Smooth muscle cell of the brain vasculature (primary cell): Measurements from ENCODE around the gene KIAA1217.

ENCODE experiments used
- DNase-seq: peaks from one replicate; pipeline ENCODE4 v3.0.0-alpha.2; 2012; ENCODE audit warnings: low read depth, low spot score

KIAA1217 gene, protein sequence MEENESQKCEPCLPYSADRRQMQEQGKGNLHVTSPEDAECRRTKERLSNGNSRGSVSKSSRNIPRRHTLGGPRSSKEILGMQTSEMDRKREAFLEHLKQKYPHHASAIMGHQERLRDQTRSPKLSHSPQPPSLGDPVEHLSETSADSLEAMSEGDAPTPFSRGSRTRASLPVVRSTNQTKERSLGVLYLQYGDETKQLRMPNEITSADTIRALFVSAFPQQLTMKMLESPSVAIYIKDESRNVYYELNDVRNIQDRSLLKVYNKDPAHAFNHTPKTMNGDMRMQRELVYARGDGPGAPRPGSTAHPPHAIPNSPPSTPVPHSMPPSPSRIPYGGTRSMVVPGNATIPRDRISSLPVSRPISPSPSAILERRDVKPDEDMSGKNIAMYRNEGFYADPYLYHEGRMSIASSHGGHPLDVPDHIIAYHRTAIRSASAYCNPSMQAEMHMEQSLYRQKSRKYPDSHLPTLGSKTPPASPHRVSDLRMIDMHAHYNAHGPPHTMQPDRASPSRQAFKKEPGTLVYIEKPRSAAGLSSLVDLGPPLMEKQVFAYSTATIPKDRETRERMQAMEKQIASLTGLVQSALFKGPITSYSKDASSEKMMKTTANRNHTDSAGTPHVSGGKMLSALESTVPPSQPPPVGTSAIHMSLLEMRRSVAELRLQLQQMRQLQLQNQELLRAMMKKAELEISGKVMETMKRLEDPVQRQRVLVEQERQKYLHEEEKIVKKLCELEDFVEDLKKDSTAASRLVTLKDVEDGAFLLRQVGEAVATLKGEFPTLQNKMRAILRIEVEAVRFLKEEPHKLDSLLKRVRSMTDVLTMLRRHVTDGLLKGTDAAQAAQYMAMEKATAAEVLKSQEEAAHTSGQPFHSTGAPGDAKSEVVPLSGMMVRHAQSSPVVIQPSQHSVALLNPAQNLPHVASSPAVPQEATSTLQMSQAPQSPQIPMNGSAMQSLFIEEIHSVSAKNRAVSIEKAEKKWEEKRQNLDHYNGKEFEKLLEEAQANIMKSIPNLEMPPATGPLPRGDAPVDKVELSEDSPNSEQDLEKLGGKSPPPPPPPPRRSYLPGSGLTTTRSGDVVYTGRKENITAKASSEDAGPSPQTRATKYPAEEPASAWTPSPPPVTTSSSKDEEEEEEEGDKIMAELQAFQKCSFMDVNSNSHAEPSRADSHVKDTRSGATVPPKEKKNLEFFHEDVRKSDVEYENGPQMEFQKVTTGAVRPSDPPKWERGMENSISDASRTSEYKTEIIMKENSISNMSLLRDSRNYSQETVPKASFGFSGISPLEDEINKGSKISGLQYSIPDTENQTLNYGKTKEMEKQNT (N-terminal part only)

DNA sequence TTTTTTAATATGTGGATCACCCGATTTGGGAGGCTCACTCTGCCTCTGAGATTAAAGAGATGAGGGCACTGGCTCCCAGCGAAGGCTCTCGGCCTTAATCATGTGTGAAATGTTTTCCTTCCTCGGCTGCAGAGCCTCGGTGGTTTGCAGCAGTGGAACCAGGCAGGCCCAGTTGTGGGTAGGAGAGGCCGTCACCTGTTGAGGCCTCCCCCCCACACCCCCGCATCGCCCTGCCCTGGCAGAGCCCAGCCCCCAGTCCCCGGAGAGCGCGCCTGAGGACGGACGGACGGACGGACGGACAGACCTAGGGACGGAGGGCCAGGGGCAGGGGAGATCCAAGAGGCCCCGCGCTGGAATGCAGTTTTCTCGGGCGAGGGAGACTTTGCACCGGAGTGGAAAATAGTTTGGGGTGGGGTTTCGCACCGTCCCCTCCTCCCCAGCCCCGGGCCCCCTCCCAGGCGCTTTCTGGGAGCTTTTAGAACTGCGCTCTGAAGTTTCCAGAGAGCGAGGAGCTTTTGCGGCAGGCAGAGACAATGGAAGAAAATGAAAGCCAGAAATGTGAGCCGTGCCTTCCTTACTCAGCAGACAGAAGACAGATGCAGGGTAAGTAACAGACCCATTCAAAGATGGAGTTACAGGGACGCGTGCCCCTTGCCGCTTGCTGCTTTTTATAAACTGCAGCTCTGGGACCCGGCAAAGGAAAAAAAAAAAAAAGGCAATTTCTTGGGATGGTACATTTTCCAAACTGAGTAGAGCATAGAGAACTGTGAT is at the start of gene KIAA1217:
TSS of gene KIAA1217 (plus strand) at position 478 of the 771 bp plus-strand sequence. CDS start at position 534, 56 bp downstream.
- DNase-seq, result no peak

DNA sequence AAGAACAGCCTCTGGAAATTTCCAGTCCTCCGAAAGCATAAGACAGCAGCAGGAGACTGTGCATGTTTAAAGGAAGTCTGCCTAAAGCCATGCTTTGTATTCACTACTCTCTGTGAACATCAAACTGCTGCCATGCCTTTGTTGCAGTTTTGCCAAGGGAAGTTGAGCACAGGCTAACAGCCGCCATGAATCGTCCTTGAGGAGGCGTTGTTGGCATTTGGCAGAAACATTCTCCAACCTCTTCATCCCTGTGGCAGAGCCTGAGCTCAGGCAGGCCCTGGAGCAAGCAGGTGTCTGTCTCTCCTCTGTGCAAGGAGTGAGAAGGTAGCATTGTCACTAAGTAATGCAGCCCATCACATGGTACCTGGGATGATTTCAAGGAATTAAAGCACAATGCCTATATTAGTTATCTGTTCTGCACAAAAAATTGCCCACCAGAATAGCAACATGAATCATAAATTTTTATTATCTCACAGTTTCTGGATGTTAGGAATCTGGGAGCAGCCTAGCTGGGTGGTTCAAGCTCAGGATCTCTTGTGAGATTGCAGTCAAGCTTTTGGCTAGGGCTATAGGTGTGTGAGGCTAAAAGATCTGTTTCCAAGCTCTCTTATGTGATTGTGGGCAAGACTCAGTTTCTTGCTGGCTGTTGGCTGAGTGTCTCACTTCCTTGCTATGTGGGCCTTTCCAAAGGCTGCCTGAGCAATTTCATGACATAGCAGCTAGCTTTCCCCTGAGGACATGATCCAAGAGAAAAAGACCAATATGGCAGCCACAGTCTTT is 46.5 kb upstream of the KIAA1217 start:
- no peak for DNase-seq

DNA sequence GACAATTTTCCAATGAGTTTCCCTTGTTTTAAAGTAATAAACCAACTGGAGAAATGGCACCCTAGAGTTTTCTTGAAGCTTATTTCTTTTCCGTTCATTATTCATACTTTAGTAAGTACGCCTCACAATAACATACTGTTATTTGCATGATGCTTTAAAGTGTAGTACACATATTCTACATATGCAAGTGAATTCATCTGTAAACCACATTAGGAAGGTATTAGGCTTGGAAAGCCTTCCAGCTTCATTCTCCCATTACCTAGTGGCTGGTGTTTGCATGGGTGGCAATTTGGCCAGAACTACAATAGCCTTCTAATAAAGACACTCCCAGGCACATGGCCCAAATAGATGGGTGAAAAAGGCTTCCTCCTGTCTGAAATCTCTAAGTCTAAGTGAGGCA is 45.5 kb upstream of the KIAA1217 start:
- DNase-seq, result no peak

DNA sequence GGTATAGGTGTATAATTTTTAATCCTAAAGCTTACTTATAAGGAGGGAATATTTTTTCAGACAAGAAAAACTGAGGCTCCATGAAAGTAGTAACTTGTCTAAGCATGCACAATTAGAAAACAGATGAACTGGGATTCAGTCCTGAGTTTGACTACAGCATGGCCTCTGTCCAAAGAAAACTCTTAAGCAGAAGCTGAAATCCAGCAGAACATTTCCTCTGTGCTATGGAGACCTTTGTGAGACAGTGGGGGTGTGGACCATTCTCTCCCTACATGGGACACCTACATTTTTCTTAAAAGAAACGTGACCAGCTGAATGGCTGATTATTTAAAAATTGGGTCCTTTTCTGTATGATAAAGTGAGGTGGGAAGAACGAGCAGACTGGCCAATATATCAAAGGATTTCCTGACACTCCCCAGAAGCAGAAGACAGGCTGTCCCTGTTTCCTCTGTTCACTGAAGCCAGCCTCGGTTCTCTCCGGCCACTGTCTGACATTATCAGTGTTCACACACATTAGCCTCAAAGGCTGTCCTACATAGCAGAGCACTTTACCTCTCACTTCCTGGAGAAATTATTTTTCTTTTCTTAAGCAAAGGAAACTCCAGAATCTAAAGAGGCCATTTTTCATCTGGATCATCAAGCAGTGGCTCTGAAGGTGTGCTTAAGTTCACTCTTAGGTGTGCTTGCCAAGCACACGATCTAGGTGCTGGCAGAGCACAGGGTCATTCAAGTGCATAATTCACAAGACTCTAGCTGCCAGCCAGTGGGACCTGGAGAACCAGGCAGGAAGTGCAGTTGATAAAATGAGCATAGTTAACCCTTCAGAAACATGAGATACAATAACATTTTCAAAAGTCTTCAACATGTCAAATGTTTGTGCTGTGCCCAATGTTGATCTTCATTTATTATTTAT is 40.4 kb upstream of the KIAA1217 start:
- no peak for DNase-seq

DNA sequence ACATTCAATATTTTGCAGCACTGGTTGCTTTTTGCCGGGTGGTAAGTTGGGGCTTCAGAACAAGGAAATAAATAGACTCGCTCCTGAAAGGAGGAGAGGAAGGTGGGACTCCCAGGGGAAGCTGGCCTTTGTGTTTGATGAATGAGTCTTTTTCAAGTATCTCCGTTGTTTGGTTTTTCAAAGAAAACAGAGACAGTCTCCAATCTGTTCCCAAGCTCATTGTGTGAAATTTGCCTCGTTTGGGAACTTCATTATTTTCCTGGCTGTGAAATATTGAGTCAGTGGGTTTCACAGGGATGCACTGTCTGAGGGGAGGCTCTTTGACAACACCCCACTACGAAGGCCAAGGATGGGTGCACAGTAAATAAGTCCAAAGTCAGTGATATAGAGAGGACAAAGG is 38.7 kb upstream of the KIAA1217 start:
- DNase-seq, result no peak

DNA sequence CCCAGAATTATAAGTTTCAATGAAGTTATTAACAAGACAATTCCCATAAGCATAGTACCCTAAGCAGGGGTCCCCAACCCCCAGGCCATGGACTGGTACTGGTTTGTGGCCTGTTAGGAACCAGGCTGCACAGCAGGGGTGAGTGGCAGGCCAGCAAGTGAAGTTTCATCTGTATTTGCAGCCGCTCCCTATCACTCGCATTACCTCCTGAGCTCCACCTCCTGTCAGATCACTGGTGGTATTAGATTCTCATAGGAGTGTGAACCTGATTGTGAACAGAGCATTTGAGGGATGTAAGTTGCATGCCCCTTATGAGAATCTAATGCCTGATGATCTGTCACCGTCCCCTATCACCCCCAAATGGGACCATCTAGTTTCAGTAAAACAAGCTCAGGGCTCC is 36.0 kb upstream of the KIAA1217 start:
- no peak for DNase-seq

DNA sequence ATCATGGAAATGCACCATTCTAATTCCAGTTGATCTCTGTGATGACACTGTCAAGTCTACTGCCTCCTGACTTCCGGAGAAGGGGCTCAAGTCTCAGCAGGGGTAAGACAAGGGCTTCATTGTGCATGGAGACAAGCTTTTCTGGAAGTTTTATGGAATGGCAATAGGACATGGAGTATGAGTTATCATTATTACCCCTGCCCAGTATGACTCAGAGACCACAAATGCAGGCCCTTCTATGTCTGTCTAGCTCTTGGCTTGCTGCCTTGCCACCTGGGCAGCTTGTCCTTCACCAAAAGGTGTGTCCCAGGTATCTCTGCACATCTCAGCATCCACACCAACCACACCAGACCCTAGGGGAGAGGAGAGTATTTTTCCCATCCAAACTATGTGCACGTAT is 34.9 kb upstream of the KIAA1217 start:
- no peak for DNase-seq

DNA sequence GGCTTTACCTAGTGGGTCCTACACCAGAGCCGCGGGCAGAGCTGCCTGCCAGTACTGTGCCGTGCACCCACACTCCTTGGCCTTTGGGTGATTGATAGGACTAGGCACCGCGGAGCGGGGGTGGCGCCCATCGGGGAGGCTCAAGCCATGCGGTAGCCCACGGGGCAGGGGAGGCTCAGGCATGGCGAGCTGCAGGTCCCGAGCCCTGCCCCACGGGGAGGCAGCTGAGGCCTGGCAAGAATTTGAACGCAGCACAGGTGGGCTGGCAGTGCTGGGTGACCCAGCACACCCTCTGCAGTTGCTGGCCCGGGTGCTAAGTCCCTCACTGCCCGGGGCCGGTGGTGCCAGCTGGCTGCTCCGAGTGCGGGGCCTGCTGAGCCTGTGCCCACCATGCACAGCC is 32.3 kb upstream of the KIAA1217 start:
- DNase-seq, result no peak

DNA sequence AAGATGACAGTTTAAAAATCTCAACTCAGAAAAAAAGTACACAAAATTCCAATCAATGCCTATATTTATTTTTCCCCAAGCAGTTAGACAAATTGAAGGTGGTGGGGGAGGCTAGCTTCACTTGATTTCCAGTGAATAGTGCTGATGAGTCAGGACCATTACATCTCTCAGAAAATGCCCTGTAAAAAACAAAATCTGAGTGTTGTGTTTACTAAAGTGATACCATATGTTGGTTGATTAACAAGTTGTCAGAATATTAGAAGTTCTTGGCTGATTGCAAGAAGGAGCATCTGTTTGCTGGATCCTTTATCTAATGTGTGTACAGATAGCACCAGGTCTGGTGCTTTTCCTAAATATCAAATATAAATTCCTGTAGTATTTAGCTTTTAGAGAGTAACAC is 31.3 kb upstream of the KIAA1217 start:
- no peak for DNase-seq

DNA sequence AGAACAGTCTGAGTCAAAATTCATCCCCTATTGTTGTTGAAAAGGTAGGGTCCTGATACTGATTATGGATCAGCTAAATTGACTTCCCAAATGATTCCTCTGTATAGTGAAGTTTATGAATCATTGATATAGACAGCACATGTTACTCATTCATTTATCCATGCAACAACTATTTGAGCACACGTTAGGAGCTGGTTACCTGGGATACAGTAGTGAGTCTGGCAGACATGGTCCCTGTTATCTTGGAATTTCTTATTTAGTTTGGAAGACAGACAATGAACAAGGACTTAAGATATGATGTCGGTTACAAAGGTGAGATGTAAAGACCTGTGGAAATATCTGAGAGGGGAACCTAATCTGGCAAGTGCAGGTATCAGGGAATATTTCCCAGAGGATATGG is 28.0 kb upstream of the KIAA1217 start:
- no peak for DNase-seq

DNA sequence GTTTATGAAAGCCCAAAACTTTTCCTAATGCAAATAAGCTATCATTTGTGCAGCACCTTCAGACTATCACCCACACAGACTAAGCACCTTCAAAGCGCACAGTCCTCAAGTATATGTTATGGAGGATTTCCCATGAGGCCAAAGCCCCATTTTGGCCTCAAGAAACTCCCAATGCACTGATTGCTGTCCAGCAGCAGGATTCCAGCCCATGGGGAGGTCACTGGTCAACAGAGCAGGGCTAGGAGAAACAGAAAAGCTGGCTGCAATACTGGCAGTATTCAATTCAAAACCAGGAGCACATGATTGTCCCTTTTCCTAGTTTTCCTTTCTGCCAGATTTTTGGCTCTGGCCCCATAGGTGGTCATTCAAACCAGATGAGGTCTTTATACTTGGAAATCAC is 24.5 kb upstream of the KIAA1217 start:
- no peak for DNase-seq

DNA sequence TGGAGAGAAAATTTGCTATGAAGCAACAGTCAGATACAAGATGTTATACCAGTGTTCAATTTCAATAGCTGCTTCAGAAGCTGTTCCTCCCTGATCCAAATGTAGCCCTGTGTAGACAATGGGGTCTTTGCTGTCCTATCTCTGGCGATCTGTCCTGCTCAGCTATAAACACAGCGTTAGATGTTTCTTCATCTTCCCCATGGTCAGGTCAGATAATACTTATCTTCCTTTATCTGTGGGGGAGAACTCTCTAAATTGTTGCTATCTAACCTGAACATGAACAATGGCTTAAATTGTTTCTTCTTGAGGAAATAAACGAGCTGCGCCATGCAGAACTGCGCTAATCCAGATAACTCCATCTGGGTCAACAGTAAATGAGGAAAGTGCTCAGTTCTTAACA is 15.6 kb upstream of the KIAA1217 start:
- no peak for DNase-seq

DNA sequence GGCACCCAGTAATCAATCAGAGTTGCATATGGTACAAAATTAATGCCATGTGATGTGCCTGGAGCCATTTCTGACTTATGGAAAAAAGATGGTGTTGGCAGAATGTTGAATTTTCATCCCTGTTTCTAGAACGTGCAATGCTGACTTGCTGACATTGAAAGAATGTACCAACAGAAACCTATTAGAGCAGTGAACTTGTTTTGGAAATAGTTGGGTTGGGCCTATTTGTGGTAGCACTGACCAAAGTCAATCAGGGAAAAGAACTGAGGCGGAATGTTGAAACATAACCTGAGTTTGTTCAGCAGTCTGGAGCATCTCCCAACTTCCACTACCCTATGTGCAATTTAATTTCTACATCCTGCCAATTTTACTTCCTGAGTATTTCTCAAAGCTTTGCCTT is 11.7 kb upstream of the KIAA1217 start:
- DNase-seq, result no peak

DNA sequence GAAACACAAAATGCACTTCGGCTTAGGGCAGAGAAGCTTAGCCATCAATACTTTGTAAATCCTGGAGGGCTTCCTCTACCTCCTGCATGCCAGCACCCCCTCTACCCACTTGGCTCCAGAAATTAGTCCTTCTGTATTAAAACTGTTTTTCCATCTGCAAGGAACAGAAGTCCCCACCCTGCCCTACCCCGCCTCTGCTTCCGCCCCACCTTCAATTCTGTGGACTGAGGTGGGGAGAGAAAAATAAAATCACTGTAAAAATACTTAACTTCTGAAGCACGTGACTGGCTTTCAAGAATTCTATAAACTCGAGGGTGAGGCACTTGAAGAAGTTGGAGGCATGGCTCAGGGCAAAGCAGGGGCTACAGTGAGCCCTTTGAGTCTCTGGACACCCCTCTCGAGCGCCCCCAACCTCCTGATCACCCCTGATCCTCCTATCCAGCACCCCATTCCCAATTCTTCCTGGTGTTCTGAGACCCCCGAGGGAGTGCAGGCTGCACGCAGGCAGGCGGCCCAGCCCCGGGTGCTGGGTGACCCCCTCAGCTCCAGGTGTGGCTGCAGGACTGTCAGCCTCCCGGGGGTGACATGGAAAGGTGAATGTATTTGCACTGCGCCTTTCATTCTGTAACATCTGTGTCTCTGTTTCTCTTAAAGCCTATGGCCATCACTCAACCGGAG is 7.3 kb upstream of the KIAA1217 start:
- DNase-seq, result no peak

DNA sequence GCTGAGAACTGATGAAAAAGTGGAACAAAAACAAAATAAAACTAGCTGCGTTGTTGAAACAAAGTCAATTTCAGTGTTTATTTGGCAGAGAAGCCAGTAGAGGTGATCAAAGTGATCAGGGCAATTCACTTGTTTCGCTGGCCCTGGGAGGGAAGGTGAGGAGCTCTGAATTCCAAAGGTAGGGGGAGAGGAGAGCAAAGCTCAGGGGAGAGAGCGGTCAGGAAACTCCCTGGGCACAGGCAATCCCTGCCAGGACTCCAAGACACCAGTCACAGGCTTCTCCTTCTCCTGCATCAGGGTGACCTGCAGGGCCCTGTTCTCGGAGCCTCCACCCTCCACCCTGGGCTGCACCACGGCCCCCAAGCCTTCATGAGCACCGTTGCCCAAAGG is 6.8 kb upstream of the KIAA1217 start:
- no peak for DNase-seq

DNA sequence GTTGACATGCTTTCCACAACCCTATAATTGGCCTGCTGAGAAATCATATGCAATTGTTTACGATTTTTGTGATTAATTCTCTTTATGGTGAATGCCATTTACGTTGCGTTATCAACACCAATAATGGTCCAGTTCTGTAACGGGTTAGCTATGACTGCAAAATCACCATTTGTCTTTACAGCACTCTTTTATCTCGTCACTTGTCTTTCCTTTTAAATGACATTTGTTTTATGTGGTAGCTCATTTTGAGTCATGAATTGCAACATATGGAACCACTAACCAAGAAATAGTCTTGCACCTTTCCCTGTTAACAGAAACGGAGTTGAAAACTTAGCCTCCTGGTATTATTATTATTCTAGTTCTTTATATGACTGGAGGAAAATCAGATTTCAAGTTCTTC is 3.1 kb upstream of the KIAA1217 start:
- no peak for DNase-seq

DNA sequence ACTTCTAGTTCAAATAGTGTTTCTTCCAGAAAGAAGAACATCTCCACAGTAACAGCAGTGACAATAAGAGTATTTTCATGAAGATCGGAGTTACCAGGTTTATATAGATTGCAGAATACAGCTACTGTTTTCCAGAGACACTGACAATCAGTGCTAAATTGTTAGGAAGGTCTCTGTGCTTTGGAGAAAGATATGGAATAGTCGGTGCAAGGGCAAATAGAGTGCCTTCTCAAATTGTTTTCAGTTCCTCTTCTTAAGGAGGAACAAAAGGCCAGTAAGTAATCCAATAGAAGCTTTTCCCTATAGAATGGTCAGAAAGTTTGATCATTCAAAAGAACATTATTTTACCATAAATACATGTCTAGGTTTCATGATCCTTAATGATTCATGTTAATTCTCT is 2.6 kb upstream of the KIAA1217 start:
- DNase-seq, result no peak

DNA sequence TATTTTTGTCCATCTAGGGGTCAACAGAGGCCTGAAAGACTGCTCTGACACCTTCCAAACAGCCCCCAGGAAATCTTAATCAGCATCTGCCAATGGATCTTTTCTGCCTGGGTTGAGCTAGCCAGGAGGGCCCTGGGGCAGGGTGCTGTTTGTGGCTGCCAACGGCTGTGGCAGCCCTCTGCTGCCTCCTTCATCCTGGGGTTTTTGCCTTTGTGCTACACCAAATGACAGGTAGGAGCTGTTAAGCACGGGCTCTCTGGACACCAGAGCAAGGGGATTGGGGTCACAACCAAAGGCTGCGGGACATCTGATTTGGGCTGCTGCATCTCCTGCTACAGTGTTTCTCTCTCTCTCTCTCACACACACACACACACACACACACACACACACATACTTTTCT is 2.0 kb upstream of the KIAA1217 start:
- no peak for DNase-seq

DNA sequence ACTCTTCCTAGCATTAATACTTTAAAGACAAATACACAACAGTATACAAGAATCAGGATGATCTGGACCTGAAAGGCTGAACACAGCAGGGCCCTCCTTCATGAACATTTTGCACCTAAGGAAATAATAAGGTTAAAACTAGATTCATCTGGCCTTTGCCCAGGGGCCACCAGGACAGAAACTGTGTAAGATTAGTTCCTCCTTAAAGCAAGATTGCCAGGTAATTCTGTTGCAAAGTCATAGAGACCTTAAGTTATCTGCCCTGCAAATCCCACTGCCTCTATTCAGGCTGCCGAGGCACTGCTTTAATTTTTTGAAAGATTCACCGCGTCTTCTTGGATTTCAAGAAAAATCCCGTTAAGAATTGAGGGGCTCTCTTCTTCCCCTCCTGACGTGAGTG is 1.6 kb upstream of the KIAA1217 start:
- DNase-seq, result no peak
